HepG2 (cell line): ENCODE measurements around the gene VGF. TPM values are rescaled to one million over a fixed set of nuclear protein-coding genes. Genes with fewer than 3 reads are reported as not detected.

Experiments
- AHR ChIP-seq: IDR thresholded peaks from 2 replicates; pipeline ENCODE4 v1.6.1; 2018; ENCODE audit warnings: missing genetic modification reagents, missing compliant biosample characterization
- ATF1 ChIP-seq: IDR thresholded peaks from 2 replicates; pipeline ENCODE4 v1.6.1; 2016; ENCODE audit warnings: mild to moderate bottlenecking, control low read depth
- CBX5 ChIP-seq: sonication (generic); formaldehyde crosslinking; IDR thresholded peaks from 2 replicates; pipeline ENCODE4 v1.4.0; 2020; ENCODE audit warnings: missing genetic modification reagents, borderline replicate concordance
- HDAC2 ChIP-seq: sonication (generic); formaldehyde crosslinking; IDR thresholded peaks from 2 replicates; pipeline ENCODE4 v1.4.0; 2020; ENCODE audit warnings: missing genetic modification reagents
- HHEX ChIP-seq: IDR thresholded peaks from 2 replicates; pipeline ENCODE4 v1.6.1; 2016; ENCODE audit warnings: control low read depth
- NAIF1 ChIP-seq: sonication (generic); formaldehyde crosslinking; IDR thresholded peaks from 2 replicates; pipeline ENCODE4 v1.5.0; 2020; ENCODE audit warnings: mild to moderate bottlenecking, missing genetic modification reagents, borderline replicate concordance
- SIX4 ChIP-seq: sonication (generic); formaldehyde crosslinking; IDR thresholded peaks from 2 replicates; pipeline ENCODE4 v1.4.0; 2020; ENCODE audit warnings: missing genetic modification reagents
- TBX2 ChIP-seq: sonication (generic); formaldehyde crosslinking; IDR thresholded peaks from 2 replicates; pipeline ENCODE4 v1.5.0; 2020; ENCODE audit warnings: missing genetic modification reagents, mild to moderate bottlenecking, borderline replicate concordance
- USF2 ChIP-seq, 2 experiments: sonication (generic) in 1 of 2; formaldehyde crosslinking in 1 of 2; IDR thresholded peaks; 2 replicates each; pipeline versions ENCODE4 v1.5.1 to v1.6.1; 2011 to 2020; ENCODE audit warnings: borderline replicate concordance in 1 of 2, low read depth in 1 of 2, low read length in 1 of 2, mild to moderate bottlenecking in 1 of 2, missing genetic modification reagents in 1 of 2, moderate library complexity in 1 of 2
- ZFY ChIP-seq: sonication (generic); formaldehyde crosslinking; IDR thresholded peaks from 2 replicates; pipeline ENCODE4 v1.4.0; 2020; ENCODE audit warnings: missing genetic modification reagents
- ZNF18 ChIP-seq: sonication (generic); formaldehyde crosslinking; IDR thresholded peaks from 2 replicates; pipeline ENCODE4 v1.8.0; 2022; ENCODE audit warnings: mild to moderate bottlenecking, missing genetic modification reagents; ENCODE audit not compliant: insufficient replicate concordance
- ZNF687 ChIP-seq: sonication (generic); formaldehyde crosslinking; IDR thresholded peaks from 2 replicates; pipeline ENCODE4 v1.5.1; 2020; ENCODE audit warnings: mild to moderate bottlenecking, missing genetic modification reagents, moderate library complexity
- ZNF770 ChIP-seq: sonication (generic); formaldehyde crosslinking; IDR thresholded peaks from 2 replicates; pipeline ENCODE4 v1.5.0; 2020; ENCODE audit warnings: mild to moderate bottlenecking, missing genetic modification reagents
- ZNF878 ChIP-seq: sonication (generic); formaldehyde crosslinking; IDR thresholded peaks from 2 replicates; pipeline ENCODE4 v1.8.1; 2023; ENCODE audit warnings: mild to moderate bottlenecking, missing genetic modification reagents, moderate library complexity
- polyA plus RNA-seq, 8 experiments: library from polyadenylated mRNA; depleted of rRNA in 3 of 8; stranded (reverse) in 7 of 8; unstranded in 1 of 8; fragments of >200 nt; fragmentation: Illumina TruSeq in 4 of 8; extraction: Trizol in 4 of 8; gene quantifications; 2 replicates each; pipeline versions ENCODE4 v1.2.1 to v1.2.3, GENCODE V29; 2011 to 2016; ENCODE audit warnings: low read depth in 4 of 8, missing spikeins in 1 of 8, mixed read lengths in 1 of 8; ENCODE audit not compliant: insufficient read depth in 1 of 8
- total RNA-seq, 5 experiments: library from RNA; depleted of rRNA; stranded (reverse); fragments of >200 nt; fragmentation: Illumina TruSeq; extraction: Trizol; gene quantifications; 2 replicates each; pipeline ENCODE4 v1.2.3, GENCODE V29; 2016; ENCODE audit warnings: low read depth in 1 of 5

Gene VGF
- total and polyA plus RNA-seq, 2 of the 13 experiments (the other 11 are each of a cell fraction or from before 2014, with no cell fraction given) = 0.12 to 0.46 TPM

- TF ChIP-seq ZFY (peak; percentile 43; the same call in 1 of the 2 replicates), ZNF18 (CRISPR knock-in tag) (peak; percentile 68), SIX4 (CRISPR knock-in tag) (peak; percentile 75), USF2 (IDR thresholded peaks at IDR 0.05; ENCODE audit: low read depth, low read length) (no peak), USF2 (CRISPR knock-in tag; IDR thresholded peaks at IDR 0.05; ENCODE audit: borderline replicate concordance) (0 out of 2 replicates have a peak, but pooled peaks have one; percentile 28), HHEX (CRISPR knock-in tag) (peak; percentile 61; the same call in 1 of the 2 replicates), CBX5 (peak; percentile 70), ZNF687 (CRISPR knock-in tag) (peak; percentile 42; the same call in 1 of the 2 replicates), ATF1 (0 out of 2 replicates have a peak, but pooled peaks have one; percentile 38), ZNF878 (CRISPR knock-in tag) (peak; percentile 34; the same call in 1 of the 2 replicates), NAIF1 (CRISPR knock-in tag) (peak; percentile 82; the same call in 1 of the 2 replicates), HDAC2 (peak; percentile 64), AHR (CRISPR knock-in tag) (0 out of 2 replicates have a peak, but pooled peaks have one; percentile 42), TBX2 (CRISPR knock-in tag) (peak; percentile 92), ZNF770 (CRISPR knock-in tag) (peak; percentile 41; the same call in 1 of the 2 replicates)
Observed at GRCh38 chr7:101200862-101201599, 35.7 kb upstream of the VGF start, which contains the start of gene MOGAT3 (continued).
